HepG2 (cell line): ENCODE data around the gene OR2AG1. TPM values are rescaled to one million over a fixed set of nuclear protein-coding genes. Genes with fewer than 3 reads are reported as not detected.

Experiments
- ATAC-seq: fragments of 200-7000 bp; cut with Tn5 transposase; 3 replicates; pipeline ENCODE4 v1.9.1; 2020; ENCODE audit warnings: mild to moderate bottlenecking, moderate library complexity
- BruUV-seq: library from RNA; stranded (reverse); fragments of 400-500 nt; replicated peaks from 2 replicates; lab custom pipeline; 2021; lab: Mats Ljungman, UMichigan
- CTCF ChIA-PET: fragments of 300-600 bp; formaldehyde crosslinking; extraction: SDS; loops from one replicate; lab custom pipeline; 2021; ENCODE audit warnings: low total read pairs, inconsistent platforms, low intra/inter-chr PET ratio; lab: Yijun Ruan, JAX
- POLR2A ChIA-PET: fragments of 350-600 bp; sonication (Branson Sonifier 250); formaldehyde crosslinking; loops from one replicate; lab custom pipeline; 2020; ENCODE audit warnings: antibody characterized with exemption, inconsistent platforms; lab: Yijun Ruan, JAX
- DNase-seq: peaks from one replicate; pipeline ENCODE4 v3.0.0-alpha.2; 2015; ENCODE audit warnings: low spot score
- FAIRE-seq: peaks from 3 replicates; lab custom pipeline; 2011; peaks lifted over from hg19 to GRCh38; lab: Jason Lieb, UNC
- H2AFZ ChIP-seq: one replicate; pipeline ENCODE4 v1.6.1; 2011; ENCODE audit warnings: low read length, inconsistent platforms
- H3K27ac ChIP-seq: fragments of 300-600 bp; 3 replicates; pipeline ENCODE4 v1.8.0; 2011; ENCODE audit warnings: mixed run types, mild to moderate bottlenecking, mixed read lengths, low read length, inconsistent platforms; ENCODE audit not compliant: insufficient read depth; ENCODE audit errors: extremely low read length
- H3K27me3 ChIP-seq, 2 experiments: fragments of 200-600 bp in 1 of 2; 2 replicates in 1 of 2; 3 replicates in 1 of 2; pipeline versions ENCODE4 v1.6.0 to v1.8.0; 2011; ENCODE audit warnings: low read length in 2 of 2, mild to moderate bottlenecking in 2 of 2, moderate library complexity in 2 of 2, inconsistent platforms in 1 of 2; ENCODE audit not compliant: insufficient read depth in 2 of 2, control insufficient read depth in 1 of 2
- H3K36me3 ChIP-seq, 2 experiments: fragments of 200-600 bp in 1 of 2; replicated peaks in 1 of 2; 2 replicates in 1 of 2; 3 replicates in 1 of 2; pipeline versions ENCODE4 v1.5.1 to v1.8.0; 2011; ENCODE audit warnings: low read length in 2 of 2, inconsistent platforms in 1 of 2; ENCODE audit not compliant: insufficient read depth in 2 of 2, control insufficient read depth in 1 of 2
- H3K4me1 ChIP-seq: 2 replicates; pipeline ENCODE4 v1.5.1; 2012; ENCODE audit warnings: low read length, inconsistent platforms; ENCODE audit not compliant: insufficient read depth
- H3K4me2 ChIP-seq: 2 replicates; pipeline ENCODE4 v1.6.0; 2011; ENCODE audit warnings: low read depth, low read length, inconsistent platforms
- H3K4me3 ChIP-seq, 3 experiments: fragments of 200-600 bp in 1 of 3; sonication (generic), shearing (Covaris generic) in 1 of 3; replicated peaks in 1 of 3; 2 replicates each; pipeline ENCODE4 v1.5.1; 2011 to 2016; ENCODE audit warnings: low read length in 3 of 3, inconsistent platforms in 2 of 3, low read depth in 2 of 3, mild to moderate bottlenecking in 2 of 3, control low read depth in 1 of 3, mixed read lengths in 1 of 3; ENCODE audit not compliant: insufficient read depth in 1 of 3
- H3K79me2 ChIP-seq: one replicate; pipeline ENCODE4 v1.6.1; 2011; ENCODE audit warnings: low read length, inconsistent platforms; ENCODE audit not compliant: insufficient read depth
- H3K9ac ChIP-seq: 2 replicates; pipeline ENCODE4 v1.6.0; 2011; ENCODE audit warnings: mild to moderate bottlenecking, low read depth, low read length, inconsistent platforms; ENCODE audit not compliant: insufficient read depth
- H3K9me3 ChIP-seq: 2 replicates; pipeline ENCODE4 v1.5.1; 2012; ENCODE audit warnings: mild to moderate bottlenecking, low read length
- H4K20me1 ChIP-seq: 2 replicates; pipeline ENCODE4 v1.6.0; 2011; ENCODE audit warnings: inconsistent platforms, mild to moderate bottlenecking, low read length, moderate library complexity; ENCODE audit not compliant: insufficient read depth
- ARNTL ChIP-seq: sonication (generic); formaldehyde crosslinking; IDR thresholded peaks from 2 replicates; pipeline ENCODE4 v1.4.0; 2020; ENCODE audit warnings: mild to moderate bottlenecking, missing genetic modification reagents
- CBX1 ChIP-seq: IDR thresholded peaks from one replicate; pipeline ENCODE4 v1.6.1; 2016; ENCODE audit warnings: antibody characterized with exemption, low read depth
- FOXM1 ChIP-seq: sonication (generic); formaldehyde crosslinking; IDR thresholded peaks from 2 replicates; pipeline ENCODE4 v1.5.0; 2020; ENCODE audit warnings: missing genetic modification reagents
- HMG20B ChIP-seq: conservative IDR thresholded peaks from 2 replicates; pipeline ENCODE4 v1.6.1; 2016; ENCODE audit warnings: missing genetic modification reagents, missing compliant biosample characterization
- MED1 ChIP-seq: sonication (generic); formaldehyde crosslinking; IDR thresholded peaks from 2 replicates; pipeline ENCODE4 v1.4.0; 2020; ENCODE audit warnings: missing genetic modification reagents
- ZNF230 ChIP-seq: sonication (generic); formaldehyde crosslinking; IDR thresholded peaks from 2 replicates; pipeline ENCODE4 v1.4.0; 2020; ENCODE audit warnings: mild to moderate bottlenecking, missing genetic modification reagents
- ZNF83 ChIP-seq: sonication (generic); formaldehyde crosslinking; IDR thresholded peaks from 2 replicates; pipeline ENCODE4 v1.4.0; 2020; ENCODE audit warnings: missing genetic modification reagents, mild to moderate bottlenecking, borderline replicate concordance
- WGBS: methylation state at CpG from one replicate; pipeline ENCODE4 v1.1.6; 2017; ENCODE audit warnings: low lambda C conversion rate; 5-methylcytosine and 5-hydroxymethylcytosine counted together
- in situ Hi-C: cut with HindIII; loops from 2 replicates; pipeline ENCODE4 v1.10.0; 2017; ENCODE audit warnings: low pct_unique_long_range_greater_than_20kb; ENCODE audit not compliant: extremely low pct_ligation_motif_present
- intact Hi-C: fragments of 100-400 bp; cut with micrococcal nuclease; formaldehyde crosslinking; loops from one replicate; pipeline ENCODE4 v1.10.0; 2022; ENCODE audit not compliant: unreplicated experiment
- polyA plus RNA-seq, 8 experiments: library from polyadenylated mRNA; depleted of rRNA in 3 of 8; stranded (reverse) in 7 of 8; unstranded in 1 of 8; fragments of >200 nt; fragmentation: Illumina TruSeq in 4 of 8; extraction: Trizol in 4 of 8; gene quantifications; 2 replicates each; pipeline versions ENCODE4 v1.2.1 to v1.2.3, GENCODE V29; 2011 to 2016; ENCODE audit warnings: low read depth in 4 of 8, missing spikeins in 1 of 8, mixed read lengths in 1 of 8; ENCODE audit not compliant: insufficient read depth in 1 of 8
- total RNA-seq, 5 experiments: library from RNA; depleted of rRNA; stranded (reverse); fragments of >200 nt; fragmentation: Illumina TruSeq; extraction: Trizol; gene quantifications; 2 replicates each; pipeline ENCODE4 v1.2.3, GENCODE V29; 2016; ENCODE audit warnings: low read depth in 1 of 5
- TF ChIP-seq, protein P1 (sequence below): sonication (generic); formaldehyde crosslinking; IDR thresholded peaks from 2 replicates; pipeline ENCODE4 v1.5.0; 2020; ENCODE audit warnings: mild to moderate bottlenecking, missing genetic modification reagents, moderate library complexity
- TF ChIP-seq, protein P2 (sequence below): sonication (generic); formaldehyde crosslinking; IDR thresholded peaks from 2 replicates; pipeline ENCODE4 v1.4.0; 2020; ENCODE audit warnings: missing genetic modification reagents

The OR2AG1 gene
- total and polyA plus RNA-seq, 2 of the 13 experiments (the other 11 are each of a cell fraction or from before 2014, with no cell fraction given) = not detected

DNA sequence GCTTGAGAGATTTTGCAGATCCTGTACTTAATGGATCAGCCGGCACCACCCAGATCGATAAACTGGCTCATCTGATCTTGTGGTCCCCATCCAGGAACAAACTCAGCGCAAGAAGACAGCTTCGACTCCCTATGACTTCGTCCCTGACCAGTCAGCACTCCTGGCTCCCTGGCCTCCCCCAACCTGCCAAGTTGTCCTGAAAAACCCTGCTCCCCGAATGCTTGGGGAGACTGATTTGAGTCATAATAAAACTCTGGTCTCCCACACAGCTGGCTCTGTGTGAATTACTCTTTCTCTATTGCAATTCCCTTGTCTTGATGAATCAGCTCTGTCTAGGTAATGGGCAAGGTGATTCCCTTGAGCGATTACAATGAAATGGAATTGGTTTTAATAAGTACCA is 40.6 kb upstream of the OR2AG1 start:
- intact Hi-C loops = no loop called here
- CTCF ChIA-PET = no interaction called here
- POLR2A ChIA-PET = no interaction called here
- FAIRE-seq (no peak), DNase-seq (no peak), ATAC-seq (no peak)
- Histone ChIP-seq H3K9me3 (no peaks in the 10 kb centered on the region), H3K36me3 (no peaks in the 10 kb centered on the region), H3K4me3 (no peak overlapping the region), H4K20me1 (no peaks in the 10 kb centered on the region), H3K4me2 (no peak overlapping the region), H2AFZ (no peak overlapping the region), H3K4me1 (no peaks in the 10 kb centered on the region), H3K79me2 (no peaks in the 10 kb centered on the region), H3K27me3 (peaks cover 0 to 12% of the 10 kb centered on the region in 2 experiments; a peak in 2 of 5 replicates), H3K27ac (no peak overlapping the region), H3K9ac (no peak overlapping the region)
- no TSS peak for BruUV-seq
- TF ChIP-seq MED1 (CRISPR knock-in tag) (no peak), CBX1 (no peak), ZNF230 (CRISPR knock-in tag) (no peak), ARNTL (CRISPR knock-in tag) (no peak), FOXM1 (CRISPR knock-in tag) (no peak), HMG20B (no peak), ZNF83 (no peak)
- TF ChIP-seq, protein P1, sequence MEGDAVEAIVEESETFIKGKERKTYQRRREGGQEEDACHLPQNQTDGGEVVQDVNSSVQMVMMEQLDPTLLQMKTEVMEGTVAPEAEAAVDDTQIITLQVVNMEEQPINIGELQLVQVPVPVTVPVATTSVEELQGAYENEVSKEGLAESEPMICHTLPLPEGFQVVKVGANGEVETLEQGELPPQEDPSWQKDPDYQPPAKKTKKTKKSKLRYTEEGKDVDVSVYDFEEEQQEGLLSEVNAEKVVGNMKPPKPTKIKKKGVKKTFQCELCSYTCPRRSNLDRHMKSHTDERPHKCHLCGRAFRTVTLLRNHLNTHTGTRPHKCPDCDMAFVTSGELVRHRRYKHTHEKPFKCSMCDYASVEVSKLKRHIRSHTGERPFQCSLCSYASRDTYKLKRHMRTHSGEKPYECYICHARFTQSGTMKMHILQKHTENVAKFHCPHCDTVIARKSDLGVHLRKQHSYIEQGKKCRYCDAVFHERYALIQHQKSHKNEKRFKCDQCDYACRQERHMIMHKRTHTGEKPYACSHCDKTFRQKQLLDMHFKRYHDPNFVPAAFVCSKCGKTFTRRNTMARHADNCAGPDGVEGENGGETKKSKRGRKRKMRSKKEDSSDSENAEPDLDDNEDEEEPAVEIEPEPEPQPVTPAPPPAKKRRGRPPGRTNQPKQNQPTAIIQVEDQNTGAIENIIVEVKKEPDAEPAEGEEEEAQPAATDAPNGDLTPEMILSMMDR (CRISPR knock-in tag) = no peak
- TF ChIP-seq, protein P2, sequence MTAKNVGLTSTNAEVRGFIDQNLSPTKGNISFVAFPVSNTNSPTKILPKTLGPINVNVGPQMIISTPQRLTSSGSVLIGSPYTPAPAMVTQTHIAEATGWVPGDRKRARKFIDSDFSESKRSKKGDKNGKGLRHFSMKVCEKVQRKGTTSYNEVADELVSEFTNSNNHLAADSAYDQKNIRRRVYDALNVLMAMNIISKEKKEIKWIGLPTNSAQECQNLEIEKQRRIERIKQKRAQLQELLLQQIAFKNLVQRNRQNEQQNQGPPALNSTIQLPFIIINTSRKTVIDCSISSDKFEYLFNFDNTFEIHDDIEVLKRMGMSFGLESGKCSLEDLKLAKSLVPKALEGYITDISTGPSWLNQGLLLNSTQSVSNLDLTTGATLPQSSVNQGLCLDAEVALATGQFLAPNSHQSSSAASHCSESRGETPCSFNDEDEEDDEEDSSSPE = no peak
- WGBS = 23% methylated on average over 6 of the region's 7 CpGs
- in situ Hi-C loops = no loop called here
